ENCODE measurements around the gene BDKRB2.

GRCh38 chr14:96164861-96165490 is 39.7 kb upstream of the BDKRB2 start:
- TF ChIP-seq EZH2 (IDR thresholded peaks at IDR 0.05; ENCODE audit: borderline replicate concordance) (no peak), EZH2phosphoT487 (IDR thresholded peaks at IDR 0.05; ENCODE audit: low read depth, severe bottlenecking, unreplicated experiment) (no peak)
- TF ChIP-seq, protein P1, sequence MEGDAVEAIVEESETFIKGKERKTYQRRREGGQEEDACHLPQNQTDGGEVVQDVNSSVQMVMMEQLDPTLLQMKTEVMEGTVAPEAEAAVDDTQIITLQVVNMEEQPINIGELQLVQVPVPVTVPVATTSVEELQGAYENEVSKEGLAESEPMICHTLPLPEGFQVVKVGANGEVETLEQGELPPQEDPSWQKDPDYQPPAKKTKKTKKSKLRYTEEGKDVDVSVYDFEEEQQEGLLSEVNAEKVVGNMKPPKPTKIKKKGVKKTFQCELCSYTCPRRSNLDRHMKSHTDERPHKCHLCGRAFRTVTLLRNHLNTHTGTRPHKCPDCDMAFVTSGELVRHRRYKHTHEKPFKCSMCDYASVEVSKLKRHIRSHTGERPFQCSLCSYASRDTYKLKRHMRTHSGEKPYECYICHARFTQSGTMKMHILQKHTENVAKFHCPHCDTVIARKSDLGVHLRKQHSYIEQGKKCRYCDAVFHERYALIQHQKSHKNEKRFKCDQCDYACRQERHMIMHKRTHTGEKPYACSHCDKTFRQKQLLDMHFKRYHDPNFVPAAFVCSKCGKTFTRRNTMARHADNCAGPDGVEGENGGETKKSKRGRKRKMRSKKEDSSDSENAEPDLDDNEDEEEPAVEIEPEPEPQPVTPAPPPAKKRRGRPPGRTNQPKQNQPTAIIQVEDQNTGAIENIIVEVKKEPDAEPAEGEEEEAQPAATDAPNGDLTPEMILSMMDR (IDR thresholded peaks at IDR 0.05; ENCODE audit: poor library complexity): no peak
